GM19099 (cell line): ENCODE data around the gene TTBK1.

ENCODE experiments used
- POLR2A ChIP-seq: IDR thresholded peaks from 3 replicates; pipeline ENCODE4 v1.6.1; 2011; ENCODE audit warnings: low read depth; ENCODE audit not compliant: insufficient read length; ENCODE audit errors: extremely low read depth

TTBK1 gene

GRCh38 chr6:43296780-43297497 is 53.7 kb downstream of the TTBK1 start:
- no peak for TF ChIP-seq POLR2A

GRCh38 chr6:43297644-43298564 is 54.6 kb downstream of the TTBK1 start, which contains the start of gene SLC22A7:
SLC22A7 (plus strand) TSS chr6:43298260; CDS start chr6:43298359, 99 bp downstream.
- TF ChIP-seq POLR2A = no peak

- TF ChIP-seq POLR2A = no peak
Observed at GRCh38 chr6:43298565-43299337, 55.5 kb downstream of the TTBK1 start.

GRCh38 chr6:43299338-43300293 is 56.3 kb downstream of the TTBK1 start:
- no peak for TF ChIP-seq POLR2A

GRCh38 chr6:43301081-43301870 is 58.0 kb downstream of the TTBK1 start:
- TF ChIP-seq POLR2A = no peak

- TF ChIP-seq POLR2A = no peak
Observed at GRCh38 chr6:43302126-43302525, 58.8 kb downstream of the TTBK1 start.

GRCh38 chr6:43303751-43304331 is 60.6 kb downstream of the TTBK1 start:
- no peak for TF ChIP-seq POLR2A

GRCh38 chr6:43304361-43304760 is 61.1 kb downstream of the TTBK1 start:
- no peak for TF ChIP-seq POLR2A

GRCh38 chr6:43304882-43305281 is 61.6 kb downstream of the TTBK1 start:
- TF ChIP-seq POLR2A = no peak

GRCh38 chr6:43306086-43306485 is 62.8 kb downstream of the TTBK1 start:
- TF ChIP-seq POLR2A = no peak

- no peak for TF ChIP-seq POLR2A
Observed at GRCh38 chr6:43307451-43308100, 64.3 kb downstream of the TTBK1 start.
